Stimulated activated CD4-positive, alpha-beta T cell treated with anti-CD3 and anti-CD28 coated beads, Interleukin-12 subunit alpha, Interleukin-12 subunit beta, amount 100 ng/mL, for 24 hours (primary cell): ENCODE results near the gene TM7SF2.

Experiments
- DNase-seq, 2 experiments: peaks; one replicate each; pipeline ENCODE4 v3.0.0-alpha.2; 2020; ENCODE audit warnings: low read depth in 2 of 2

TM7SF2 gene

GRCh38 chr11:65090628-65091027, 21.0 kb upstream of the TM7SF2 start:
- DNase-seq = no peak

DNA sequence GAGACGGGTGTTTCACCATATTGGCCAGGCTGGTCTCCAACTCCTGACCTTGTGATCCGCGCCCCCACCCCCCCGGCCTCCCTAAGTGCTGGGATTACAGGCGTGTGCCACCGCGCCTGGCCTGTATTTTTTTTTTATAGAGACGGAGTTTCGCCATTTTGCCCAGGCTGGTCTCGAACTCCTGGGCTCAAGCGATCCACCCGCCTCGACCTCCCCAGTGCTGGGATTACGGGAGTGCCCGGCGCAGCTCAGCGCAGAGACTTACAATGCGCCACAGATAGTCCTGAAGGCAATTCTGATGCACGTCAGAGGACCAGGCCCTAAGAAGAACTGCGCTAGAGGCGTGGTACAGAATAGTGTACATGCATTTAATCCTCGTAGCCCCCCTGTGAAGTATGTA, 16.2 kb upstream of the TM7SF2 start:
- no peak for DNase-seq

DNA sequence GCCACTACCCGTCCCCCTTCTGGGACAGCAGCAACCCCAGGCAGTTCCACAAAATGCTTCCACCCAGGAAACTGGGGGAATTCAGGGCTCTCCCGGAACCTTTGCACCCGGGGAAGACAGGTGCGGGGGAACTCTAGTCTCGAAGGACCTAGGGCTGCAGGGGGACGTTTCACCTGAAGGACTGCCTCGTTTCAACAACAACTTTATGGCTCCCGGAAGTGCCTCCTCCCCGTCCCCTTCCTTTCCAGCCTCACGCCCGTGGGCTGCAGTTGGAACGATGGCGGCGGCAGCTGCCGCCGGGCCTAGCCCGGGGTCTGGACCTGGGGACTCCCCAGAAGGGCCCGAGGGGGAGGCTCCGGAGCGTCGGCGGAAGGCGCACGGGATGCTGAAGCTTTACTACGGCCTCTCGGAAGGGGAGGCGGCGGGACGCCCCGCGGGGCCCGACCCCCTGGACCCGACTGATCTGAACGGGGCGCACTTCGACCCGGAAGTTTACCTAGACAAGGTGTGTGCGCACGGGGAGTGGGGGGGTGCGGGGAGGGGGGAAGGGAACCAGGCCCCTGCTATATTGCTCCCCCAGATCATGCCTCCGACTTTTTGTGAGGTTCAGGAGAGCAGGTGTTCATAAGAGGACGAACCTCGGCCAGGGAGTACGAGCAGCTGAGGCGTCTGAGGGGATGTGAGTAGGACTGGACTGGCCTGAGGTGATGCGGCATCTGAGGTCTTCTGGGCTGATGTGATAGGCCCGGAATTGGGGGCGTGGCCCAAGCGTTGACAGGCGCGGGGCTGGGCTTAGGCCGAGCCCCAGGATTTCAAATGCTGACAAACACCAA, 15.5 kb upstream of the TM7SF2 start, which contains the start of gene VPS51:
Gene VPS51, plus strand, starts transcription at position 241 of the 833 bp plus-strand sequence. Its CDS starts 37 bp downstream, at position 278.
- DNase-seq = peak; percentile 71 to 80

- DNase-seq = no peak
Measured at GRCh38 chr11:65096926-65097325, 14.7 kb upstream of the TM7SF2 start.

- no peak for DNase-seq
Measured at GRCh38 chr11:65100674-65101350, 10.9 kb upstream of the TM7SF2 start.

DNA sequence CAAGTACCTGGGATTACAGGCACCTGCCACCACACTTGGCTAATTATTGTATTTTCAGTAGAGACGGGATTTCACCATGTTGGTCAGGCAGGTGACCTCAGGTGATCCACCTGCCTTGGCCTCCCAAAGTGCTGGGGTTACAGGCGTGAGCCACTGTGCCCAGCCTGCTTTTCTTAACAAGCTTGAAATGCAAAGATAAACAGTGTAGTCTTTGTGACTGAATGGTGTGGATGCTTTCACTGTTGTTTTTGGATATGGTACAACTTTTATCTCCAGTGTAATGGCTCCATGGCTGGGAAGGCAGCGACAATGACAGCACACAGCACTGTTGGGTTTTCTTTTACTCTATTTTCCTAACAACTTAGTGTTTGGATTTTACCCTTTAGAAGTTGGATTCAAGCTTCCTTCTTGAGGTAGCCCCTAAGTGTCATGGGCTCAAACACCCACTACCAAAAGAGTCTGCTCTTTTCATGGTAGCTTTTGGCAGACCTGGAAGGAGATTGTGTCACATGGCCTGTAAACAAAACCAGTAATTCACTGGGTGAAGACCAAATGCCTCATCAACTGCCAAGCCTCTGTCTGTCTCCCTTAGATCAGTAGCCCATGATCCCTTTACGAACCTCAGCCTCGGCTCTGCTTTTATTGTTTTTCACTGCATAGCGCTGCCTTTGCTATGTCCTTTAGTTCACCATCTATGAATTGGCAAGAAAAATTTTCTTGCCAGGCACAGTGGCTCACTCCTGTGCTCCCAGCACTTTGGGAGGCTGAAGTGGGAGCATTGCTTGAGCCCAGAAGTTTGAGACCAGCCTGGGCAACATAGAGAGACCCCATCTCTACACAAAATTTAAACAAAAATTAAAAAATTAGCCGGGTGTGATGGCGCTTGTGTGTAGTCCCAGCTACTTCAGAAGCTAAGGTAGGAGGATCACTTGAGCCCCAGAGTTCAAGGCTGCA, 9.3 kb upstream of the TM7SF2 start:
- no peak for DNase-seq

- DNase-seq = no peak
Measured at GRCh38 chr11:65103476-65103875, 8.2 kb upstream of the TM7SF2 start.

DNA sequence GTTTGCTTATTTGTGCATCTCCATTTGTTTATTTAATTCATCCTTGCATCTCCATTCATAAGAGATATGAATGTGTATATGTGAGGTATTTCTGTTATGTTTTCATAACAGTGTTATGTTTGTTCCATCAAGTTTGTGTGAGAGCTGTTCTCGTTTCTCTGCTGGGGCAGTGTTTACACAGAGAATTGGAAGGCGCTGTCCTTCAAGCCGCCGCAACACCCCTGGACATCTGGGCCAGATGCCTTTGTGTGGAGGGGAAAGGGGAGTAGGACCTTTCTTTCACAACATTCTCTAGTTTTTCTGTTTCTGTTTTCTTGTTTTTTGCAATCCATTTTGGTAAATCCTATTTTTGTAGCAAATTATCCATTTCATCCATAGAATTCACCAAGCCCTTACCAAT, 7.0 kb upstream of the TM7SF2 start:
- DNase-seq = no peak

GRCh38 chr11:65107078-65107477, 4.6 kb upstream of the TM7SF2 start:
- no peak for DNase-seq

- DNase-seq = no peak
Measured at GRCh38 chr11:65107751-65108468, 3.8 kb upstream of the TM7SF2 start.

GRCh38 chr11:65108469-65109123, 3.1 kb upstream of the TM7SF2 start:
- DNase-seq = no peak

- no peak for DNase-seq
Measured at GRCh38 chr11:65109231-65110198, 2.2 kb upstream of the TM7SF2 start.

DNA sequence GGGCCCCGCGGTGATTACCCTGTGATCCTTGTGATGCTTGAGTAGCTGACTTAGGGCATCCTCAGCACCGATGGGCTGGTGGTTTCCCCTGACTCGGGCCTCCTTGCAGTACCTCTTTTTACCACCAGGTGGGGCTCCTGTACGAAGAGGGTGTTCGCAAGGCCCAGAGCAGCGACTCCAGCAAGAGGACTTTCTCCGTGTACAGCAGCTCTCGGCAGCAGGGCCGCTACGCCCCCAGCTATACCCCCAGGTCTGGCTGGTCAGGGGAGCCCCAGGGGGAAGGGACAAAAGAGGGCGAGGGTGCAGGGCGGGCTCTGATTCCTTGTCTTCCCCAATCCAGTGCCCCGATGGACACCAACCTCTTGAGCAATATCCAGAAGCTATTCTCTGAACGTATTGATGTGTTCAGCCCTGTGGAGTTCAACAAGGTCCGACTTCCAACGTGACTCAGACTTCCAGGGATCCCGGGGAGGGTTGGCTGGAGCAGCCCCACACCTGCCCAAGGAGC, 1.3 kb upstream of the TM7SF2 start:
- DNase-seq = peak; percentile 91 to 99

DNA sequence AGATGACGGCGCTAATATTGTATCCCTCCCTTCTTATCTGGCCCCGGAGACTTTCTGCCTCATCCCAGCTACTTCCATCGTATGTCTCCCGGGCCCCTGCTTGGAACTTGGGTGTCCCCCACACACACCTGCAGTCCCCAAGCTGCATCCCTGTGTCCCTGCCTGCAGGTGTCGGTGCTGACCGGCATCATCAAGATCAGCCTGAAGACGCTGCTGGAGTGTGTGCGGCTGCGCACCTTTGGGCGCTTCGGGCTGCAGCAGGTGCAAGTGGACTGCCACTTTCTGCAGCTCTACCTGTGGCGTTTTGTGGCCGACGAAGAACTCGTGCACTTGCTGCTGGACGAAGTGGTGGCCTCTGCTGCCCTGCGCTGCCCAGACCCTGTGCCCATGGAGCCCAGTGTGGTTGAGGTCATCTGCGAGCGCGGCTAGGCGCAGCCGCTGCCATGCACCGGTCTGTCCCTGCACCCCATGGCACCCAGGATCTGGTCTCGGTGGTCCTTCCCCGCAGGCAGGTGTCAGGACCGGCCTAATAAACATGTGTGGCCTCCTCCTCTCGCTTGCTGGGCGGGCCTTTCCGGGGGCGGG, 421 bp upstream of the TM7SF2 start:
- DNase-seq = no peak

GRCh38 chr11:65112546-65113360, 1.1 kb downstream of the TM7SF2 start:
- peak in 1 of 2 experiments; percentile 62 for DNase-seq

GRCh38 chr11:65113361-65113756, 1.7 kb downstream of the TM7SF2 start:
- no peak for DNase-seq

GRCh38 chr11:65113839-65114238, 2.2 kb downstream of the TM7SF2 start:
- DNase-seq = no peak

DNA sequence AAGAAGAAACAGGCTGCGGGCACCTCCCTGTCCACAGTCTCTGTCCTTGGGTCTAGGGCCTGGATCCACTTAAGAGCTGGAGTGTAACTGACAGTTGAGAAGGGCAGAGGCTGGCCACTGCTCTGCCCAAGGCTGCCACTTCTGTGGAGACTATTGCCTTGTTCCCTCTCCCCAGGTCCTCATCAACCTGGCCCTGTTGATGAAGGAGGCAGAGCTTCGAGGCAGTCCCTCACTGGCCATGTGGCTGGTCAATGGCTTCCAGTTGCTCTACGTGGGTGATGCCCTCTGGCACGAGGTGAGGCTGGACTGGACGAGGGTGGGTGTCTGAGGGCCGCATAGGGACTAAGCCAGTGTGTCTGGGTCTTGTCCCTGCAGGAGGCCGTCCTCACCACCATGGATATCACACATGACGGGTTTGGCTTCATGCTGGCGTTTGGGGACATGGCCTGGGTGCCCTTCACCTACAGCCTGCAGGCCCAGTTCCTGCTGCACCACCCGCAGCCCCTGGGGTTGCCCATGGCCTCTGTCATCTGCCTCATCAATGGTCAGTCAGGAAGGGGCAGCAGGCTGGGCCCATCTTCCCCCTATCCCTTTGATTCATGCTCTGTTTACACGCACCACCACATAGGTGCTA, 3.0 kb downstream of the TM7SF2 start:
- no peak for DNase-seq
